Neural progenitor cell (in vitro differentiated cells): Measurements from ENCODE around the gene KXD1. TPM values are rescaled to one million over a fixed set of nuclear protein-coding genes. Genes with fewer than 3 reads are reported as not detected.

Experiments used
- DNase-seq: peaks from one replicate; pipeline ENCODE4 v3.0.0-alpha.2; 2016; ENCODE audit warnings: low spot score
- H2AFZ ChIP-seq: fragments of 200-600 bp; sonication (generic); replicated peaks from 2 replicates; pipeline ENCODE4 v1.6.1; 2016; ENCODE audit warnings: antibody characterized with exemption
- H3F3A ChIP-seq: fragments of 200-600 bp; sonication (generic); 2 replicates; pipeline ENCODE4 v1.6.1; 2016; ENCODE audit warnings: antibody characterized with exemption, low read depth
- H3K27ac ChIP-seq: fragments of 200-600 bp; sonication (generic); 2 replicates; pipeline ENCODE4 v1.5.1; 2016; ENCODE audit warnings: mild to moderate bottlenecking
- H3K27me3 ChIP-seq: fragments of 200-600 bp; sonication (generic); 2 replicates; pipeline ENCODE4 v1.6.1; 2016; ENCODE audit warnings: mild to moderate bottlenecking, moderate library complexity
- H3K36me3 ChIP-seq: fragments of 200-600 bp; sonication (generic); 2 replicates; pipeline ENCODE4 v1.5.1; 2016
- H3K4me1 ChIP-seq: fragments of 200-600 bp; sonication (generic); 2 replicates; pipeline ENCODE4 v1.6.1; 2016; ENCODE audit warnings: mixed run types
- H3K4me2 ChIP-seq: fragments of 200-600 bp; sonication (generic); 2 replicates; pipeline ENCODE4 v1.6.1; 2016
- H3K4me3 ChIP-seq: fragments of 200-600 bp; sonication (generic); 2 replicates; pipeline ENCODE4 v1.5.1; 2016
- H3K79me2 ChIP-seq: fragments of 200-600 bp; sonication (generic); 2 replicates; pipeline ENCODE4 v1.6.1; 2016; ENCODE audit warnings: low read depth
- H3K9ac ChIP-seq: fragments of 200-600 bp; sonication (generic); 2 replicates; pipeline ENCODE4 v1.6.1; 2016
- H3K9me3 ChIP-seq: fragments of 200-600 bp; sonication (generic); 2 replicates; pipeline ENCODE4 v1.5.1; 2016; ENCODE audit warnings: low read depth
- H4K20me1 ChIP-seq: fragments of 200-600 bp; sonication (generic); 2 replicates; pipeline ENCODE4 v1.6.1; 2016; ENCODE audit warnings: low read depth
- H3K27ac Mint-ChIP-seq: 3 replicates; pipeline ENCODE4 v1.8.0; 2021; ENCODE audit warnings: mixed read lengths
- H3K27me3 Mint-ChIP-seq: 2 replicates; pipeline ENCODE4 v1.8.0; 2022; ENCODE audit warnings: low read depth, mild to moderate bottlenecking, inconsistent platforms, moderate library complexity, mixed read lengths; ENCODE audit not compliant: insufficient read depth
- H3K36me3 Mint-ChIP-seq: 3 replicates; pipeline ENCODE4 v1.8.0; 2021; ENCODE audit warnings: mixed read lengths
- H3K4me1 Mint-ChIP-seq: 3 replicates; pipeline ENCODE4 v1.8.0; 2021; ENCODE audit warnings: mixed read lengths
- H3K4me3 Mint-ChIP-seq: 3 replicates; pipeline ENCODE4 v1.8.0; 2021; ENCODE audit warnings: mild to moderate bottlenecking, moderate library complexity, mixed read lengths
- H3K9me3 Mint-ChIP-seq: 3 replicates; pipeline ENCODE4 v1.8.0; 2020; ENCODE audit warnings: mixed read lengths
- CTCF ChIP-seq: fragments of 200-600 bp; sonication (generic); IDR thresholded peaks from 2 replicates; pipeline ENCODE4 v1.5.1; 2017; ENCODE audit warnings: antibody characterized with exemption, mild to moderate bottlenecking
- EZH2 ChIP-seq: fragments of 200-600 bp; sonication (generic); IDR thresholded peaks from 2 replicates; pipeline ENCODE4 v1.6.1; 2017; ENCODE audit warnings: antibody characterized with exemption, mild to moderate bottlenecking, moderate library complexity
- EZH2phosphoT487 ChIP-seq: fragments of 200-600 bp; sonication (generic); IDR thresholded peaks from 2 replicates; pipeline ENCODE4 v1.6.1; 2017; ENCODE audit warnings: antibody characterized with exemption
- total RNA-seq: library from RNA; depleted of rRNA; stranded (reverse); fragments of >200 nt; gene quantifications from 2 replicates; pipeline ENCODE4 v1.2.3, GENCODE V29; 2015; ENCODE audit warnings: low replicate concordance

The KXD1 gene
- total RNA-seq, 1 donor from 2014 or later: 82.7 TPM

- Mint-ChIP-seq H3K4me3 (no peak overlapping the region), H3K27me3 (peaks cover 5% of the 10 kb centered on the region), H3K4me1 (no peaks in the 10 kb centered on the region), H3K36me3 (peaks cover 4% of the 10 kb centered on the region), H3K9me3 (no peaks in the 10 kb centered on the region), H3K27ac (no peak overlapping the region)
- no peaks in the 10 kb centered on the region for H3K79me2 ChIP-seq
- H3K4me1 ChIP-seq: no peaks in the 10 kb centered on the region
- no peak overlapping the region for H3K9ac ChIP-seq
- H2AFZ ChIP-seq: no peak overlapping the region
- no peak overlapping the region for H3K4me2 ChIP-seq
- no peak for DNase-seq
- peaks cover 21% of the 10 kb centered on the region for H3F3A ChIP-seq
- TF ChIP-seq EZH2phosphoT487 (no peak), CTCF (no peak), EZH2 (no peak)
- H4K20me1 ChIP-seq: peaks cover 3% of the 10 kb centered on the region
- no peak overlapping the region for H3K27ac ChIP-seq
- H3K27me3 ChIP-seq: no peaks in the 10 kb centered on the region
- H3K36me3 ChIP-seq: no peaks in the 10 kb centered on the region
- no peaks in the 10 kb centered on the region for H3K9me3 ChIP-seq
- no peak overlapping the region for H3K4me3 ChIP-seq
These were observed 22.6 kb downstream of the KXD1 start for GRCh38 chr19:18580311-18580710.

GRCh38 chr19:18586306-18586705 is 28.6 kb downstream of the KXD1 start:
- no peaks in the 10 kb centered on the region for H3K27me3 ChIP-seq
- TF ChIP-seq CTCF (no peak), EZH2phosphoT487 (no peak), EZH2 (no peak)
- no peak overlapping the region for H2AFZ ChIP-seq
- no peaks in the 10 kb centered on the region for H3K36me3 ChIP-seq
- Mint-ChIP-seq H3K4me3 (no peak overlapping the region), H3K27me3 (peaks cover 23% of the 10 kb centered on the region), H3K36me3 (peaks cover 2% of the 10 kb centered on the region), H3K4me1 (peaks cover 20% of the 10 kb centered on the region), H3K27ac (no peak overlapping the region), H3K9me3 (peaks cover 3% of the 10 kb centered on the region)
- no peaks in the 10 kb centered on the region for H3K4me1 ChIP-seq
- H3K9ac ChIP-seq: no peak overlapping the region
- DNase-seq: no peak
- no peak overlapping the region for H3K4me3 ChIP-seq
- no peaks in the 10 kb centered on the region for H3K79me2 ChIP-seq
- H3K27ac ChIP-seq: no peak overlapping the region
- H3K9me3 ChIP-seq: no peaks in the 10 kb centered on the region
- H4K20me1 ChIP-seq: peaks cover 5% of the 10 kb centered on the region
- peaks cover 36% of the 10 kb centered on the region for H3F3A ChIP-seq
- H3K4me2 ChIP-seq: no peak overlapping the region

GRCh38 chr19:18587561-18587960 is 29.9 kb downstream of the KXD1 start:
- H3K9ac ChIP-seq: no peak overlapping the region
- H3K4me1 ChIP-seq: no peaks in the 10 kb centered on the region
- no peaks in the 10 kb centered on the region for H3K9me3 ChIP-seq
- no peak overlapping the region for H2AFZ ChIP-seq
- H3K27ac ChIP-seq: no peak overlapping the region
- no peaks in the 10 kb centered on the region for H3K36me3 ChIP-seq
- H3K4me3 ChIP-seq: no peak overlapping the region
- H3K27me3 Mint-ChIP-seq: peaks cover 23% of the 10 kb centered on the region
- peak overlapping the region; percentile 88 for H3K4me3 Mint-ChIP-seq
- peak overlapping the region; percentile 17 for H3K27ac Mint-ChIP-seq
- no peak for TF ChIP-seq EZH2phosphoT487
- TF ChIP-seq EZH2: no peak
- TF ChIP-seq CTCF: no peak
- no peaks in the 10 kb centered on the region for H3K27me3 ChIP-seq
- H3K9me3 Mint-ChIP-seq: peaks cover 3% of the 10 kb centered on the region
- H3F3A ChIP-seq: peaks cover 39% of the 10 kb centered on the region
- peaks cover 7% of the 10 kb centered on the region for H4K20me1 ChIP-seq
- H3K36me3 Mint-ChIP-seq: peaks cover 2% of the 10 kb centered on the region
- no peaks in the 10 kb centered on the region for H3K79me2 ChIP-seq
- no peak for DNase-seq
- H3K4me1 Mint-ChIP-seq: peaks cover 20% of the 10 kb centered on the region
- no peak overlapping the region for H3K4me2 ChIP-seq
